ENCODE measurements around the gene SPCS3.

- TF ChIP-seq CTCF (IDR thresholded peaks at IDR 0.05): no peak
- no peak for TF ChIP-seq POLR2A (IDR thresholded peaks at IDR 0.05)
- TF ChIP-seq POLR2AphosphoS5 (IDR thresholded peaks at IDR 0.05): no peak
These were observed 14.3 kb downstream of the SPCS3 start for GRCh38 chr4:176334066-176334465.
